Right ventricle myocardium inferior (tissue), 1 donor: Measurements from ENCODE around the gene ZNF451. TPM values are rescaled to one million over a fixed set of nuclear protein-coding genes. Genes with fewer than 3 reads are reported as not detected.
A peak's percentile ranks its signal among the peaks of the same experiment; 100 is the strongest.

Experiments used
- ATAC-seq: fragments of 200-7000 bp; cut with Tn5 transposase; one replicate; pipeline ENCODE4 v1.9.1; 2020; ENCODE audit warnings: mild to moderate bottlenecking, moderate library complexity
- DNase-seq: peaks from one replicate; pipeline ENCODE4 v3.0.0; 2021; ENCODE audit errors: missing footprints
- intact Hi-C: fragments of 100-400 bp; cut with DNase I; formaldehyde crosslinking; loops from one replicate; pipeline ENCODE4 v1.11.0; 2022
- total RNA-seq: library from RNA; stranded (reverse); fragmentation: NEBNext Ultra II Directional; extraction: Animal tissue kit (Norgen Biotek cat#: 25700); gene quantifications from one replicate; pipeline ENCODE4 v1.2.1, GENCODE V29; 2021
- donor health status: DM: no; HTN: yes; CAD: no; lungs with severe emphysema.

Gene ZNF451
- total RNA-seq, 1 donor from 2014 or later = 19.0 TPM

DNA sequence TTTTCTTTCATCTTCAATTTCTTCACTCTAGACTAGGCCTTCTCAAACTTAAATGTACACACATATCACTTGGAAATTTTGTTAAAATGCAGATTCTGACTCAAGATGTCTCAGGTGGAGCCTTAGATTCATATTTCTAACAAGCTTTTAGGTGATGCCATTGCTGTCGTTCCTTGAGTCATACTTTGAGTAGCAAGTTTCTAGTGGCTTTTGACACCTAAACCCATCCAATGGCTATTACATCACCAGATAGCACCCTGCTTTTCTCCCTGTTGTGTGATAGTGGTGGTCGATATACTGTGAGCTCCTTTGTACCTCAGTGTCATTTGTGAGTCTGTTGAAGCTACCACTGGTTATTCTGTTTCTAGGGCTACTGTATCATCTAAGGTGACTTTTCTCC, 47.4 kb downstream of the ZNF451 start:
- DNase-seq = no peak
- no peak for ATAC-seq
- intact Hi-C loops = no loop called here

- DNase-seq (no peak), ATAC-seq (no peak)
- intact Hi-C loops = no loop called here
Observed at GRCh38 chr6:57138026-57138425, 48.0 kb downstream of the ZNF451 start.

- ATAC-seq (no peak), DNase-seq (no peak)
- intact Hi-C loops = no loop called here
Observed at GRCh38 chr6:57141451-57142177, 51.6 kb downstream of the ZNF451 start.

DNA sequence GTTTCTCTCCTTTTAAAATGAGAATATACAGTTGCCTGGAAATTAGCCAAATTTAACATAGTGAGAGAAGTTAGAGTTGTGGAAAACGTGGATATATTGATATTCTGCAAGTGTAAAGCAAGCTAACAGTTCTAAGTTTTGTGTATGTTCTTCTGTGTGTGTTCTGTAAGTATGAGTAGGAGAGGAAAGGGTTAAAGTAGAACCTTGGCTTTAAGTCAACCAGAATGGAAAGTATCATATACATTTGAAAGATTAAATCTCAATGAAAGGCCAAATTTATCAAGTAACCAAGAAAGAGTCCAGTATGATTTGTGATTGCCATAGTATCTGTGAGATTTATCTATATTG, 52.2 kb downstream of the ZNF451 start:
- DNase-seq (no peak), ATAC-seq (no peak)
- intact Hi-C loops = no loop called here

- intact Hi-C loops = no loop called here
- ATAC-seq (no peak), DNase-seq (no peak)
Observed at GRCh38 chr6:57143690-57144089, 53.7 kb downstream of the ZNF451 start.

DNA sequence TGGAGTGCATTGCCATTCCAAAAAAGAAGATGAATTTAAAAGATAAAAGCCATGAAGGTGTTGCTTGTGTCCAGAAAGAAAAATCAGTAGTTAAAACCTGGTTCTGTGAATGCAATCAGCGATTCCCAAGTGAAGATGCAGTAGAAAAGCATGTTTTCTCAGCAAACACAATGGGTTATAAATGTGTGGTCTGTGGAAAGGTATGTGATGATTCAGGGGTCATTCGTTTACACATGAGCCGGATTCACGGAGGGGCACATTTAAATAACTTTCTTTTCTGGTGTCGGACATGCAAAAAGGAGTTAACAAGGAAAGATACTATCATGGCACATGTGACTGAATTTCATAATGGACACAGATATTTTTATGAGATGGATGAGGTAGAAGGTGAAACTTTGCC, 57.4 kb downstream of the ZNF451 start:
- DNase-seq (no peak), ATAC-seq (no peak)
- intact Hi-C loops = no loop called here

DNA sequence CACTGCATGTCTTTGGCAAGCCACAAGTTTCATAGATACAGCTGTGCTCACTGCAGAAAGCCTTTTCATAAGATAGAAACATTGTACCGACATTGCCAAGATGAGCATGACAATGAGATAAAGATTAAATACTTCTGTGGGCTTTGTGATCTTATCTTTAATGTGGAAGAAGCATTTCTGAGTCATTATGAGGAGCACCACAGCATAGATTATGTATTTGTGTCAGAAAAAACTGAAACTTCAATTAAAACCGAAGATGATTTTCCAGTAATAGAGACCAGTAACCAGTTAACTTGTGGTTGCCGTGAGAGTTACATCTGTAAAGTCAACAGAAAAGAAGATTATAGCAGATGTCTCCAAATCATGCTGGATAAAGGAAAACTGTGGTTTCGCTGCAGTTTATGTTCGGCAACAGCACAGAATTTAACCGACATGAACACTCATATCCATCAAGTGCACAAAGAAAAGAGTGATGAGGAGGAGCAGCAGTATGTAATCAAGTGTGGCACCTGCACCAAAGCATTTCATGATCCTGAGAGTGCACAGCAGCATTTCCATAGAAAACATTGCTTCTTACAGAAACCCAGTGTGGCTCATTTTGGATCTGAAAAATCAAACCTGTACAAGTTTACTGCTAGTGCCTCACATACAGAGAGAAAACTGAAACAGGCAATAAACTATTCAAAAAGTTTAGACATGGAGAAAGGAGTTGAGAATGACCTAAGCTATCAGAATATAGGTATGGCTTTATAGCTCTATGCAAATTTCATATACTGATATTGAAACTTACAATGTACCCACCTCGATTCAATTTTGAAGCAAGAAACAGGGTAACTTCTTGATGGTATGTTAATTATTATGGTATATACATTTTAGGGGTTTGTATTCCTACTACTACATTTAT, 58.2 kb downstream of the ZNF451 start:
- ATAC-seq = no peak
- intact Hi-C loops = no loop called here
- no peak for DNase-seq

DNA sequence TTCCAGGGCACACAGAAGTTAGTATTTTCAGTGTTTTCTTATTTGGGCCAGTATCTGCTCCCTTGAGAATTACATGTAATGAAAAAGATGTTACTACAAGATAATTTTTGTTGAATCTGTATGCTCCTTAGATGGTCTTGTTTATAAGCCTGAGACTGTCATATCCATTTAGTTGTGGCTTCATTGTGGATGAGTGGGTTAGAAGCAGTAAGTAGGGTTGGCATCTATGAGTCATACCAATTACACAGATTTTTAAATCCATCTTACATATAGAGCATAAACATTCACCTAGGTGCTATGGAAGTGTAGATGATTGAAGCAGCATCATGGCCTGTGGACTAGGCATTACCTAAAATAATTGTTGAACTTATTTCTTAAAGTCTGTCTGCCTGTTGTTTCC, 68.7 kb downstream of the ZNF451 start:
- no peak for ATAC-seq
- intact Hi-C loops = no loop called here
- no peak for DNase-seq

- no peak for DNase-seq
- intact Hi-C loops = no loop called here
- ATAC-seq = no peak
Observed at GRCh38 chr6:57159127-57159526, 69.1 kb downstream of the ZNF451 start.

GRCh38 chr6:57162028-57162427, 72.0 kb downstream of the ZNF451 start:
- intact Hi-C loops = no loop called here
- no peak for DNase-seq
- ATAC-seq = no peak

DNA sequence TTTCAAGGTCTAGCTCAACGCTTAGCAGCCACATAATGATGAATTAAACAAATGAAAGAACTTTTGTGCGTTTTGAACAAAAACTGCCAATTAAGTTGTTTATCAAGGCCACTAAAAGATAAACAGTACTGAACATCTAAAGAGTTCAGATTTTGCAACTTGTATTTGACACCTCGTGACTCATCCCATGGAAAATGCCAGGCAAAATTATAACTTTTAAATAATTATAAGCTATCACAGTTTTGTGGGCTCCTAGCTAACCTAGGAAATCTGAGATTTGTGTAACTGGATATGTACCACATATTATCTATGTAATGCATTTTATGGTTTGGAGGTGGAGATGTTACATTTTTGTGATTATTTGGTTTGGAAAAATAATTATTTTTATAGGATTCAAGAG, 72.5 kb downstream of the ZNF451 start:
- ATAC-seq = no peak
- intact Hi-C loops = no loop called here
- no peak for DNase-seq

GRCh38 chr6:57163956-57164355, 74.0 kb downstream of the ZNF451 start:
- ATAC-seq (no peak), DNase-seq (no peak)
- intact Hi-C loops = no loop called here

DNA sequence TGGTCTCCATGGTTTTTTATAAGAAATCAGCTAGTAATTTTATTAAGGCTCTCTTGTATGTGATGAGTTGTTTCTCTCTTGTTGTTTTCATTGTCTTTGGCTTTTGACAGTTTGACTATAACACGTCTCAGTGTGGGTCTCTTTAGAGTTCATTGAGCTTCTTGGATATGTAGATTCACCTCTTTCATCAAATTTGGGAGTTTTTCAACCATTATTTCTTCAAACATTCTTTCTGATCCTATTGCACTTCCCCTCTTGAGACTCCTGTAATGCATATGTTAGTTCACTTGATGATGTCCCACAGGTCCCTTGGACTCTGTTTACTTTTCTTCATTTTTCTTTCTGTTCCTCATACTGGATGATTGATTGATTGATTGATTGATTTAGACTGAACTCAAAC, 75.1 kb downstream of the ZNF451 start:
- ATAC-seq (no peak), DNase-seq (no peak)
- intact Hi-C loops = no loop called here

- DNase-seq = peak; percentile 95
- intact Hi-C loops = loop anchor here (2.0 to 5.0 kb wide), 3 partner anchors 50 to 145 kb away; partner anchors contain the start of genes PRIM2 and RAB23
- ATAC-seq = peak; percentile 97
Observed at GRCh38 chr6:57172136-57173055, 82.4 kb downstream of the ZNF451 start, which contains the start of gene BAG2. TSS of gene BAG2 (plus strand) at chr6:57172326. CDS start at chr6:57172698, 372 bp downstream.

- DNase-seq (no peak), ATAC-seq (no peak)
- intact Hi-C loops = loop anchor here (2.0 to 5.0 kb wide), 3 partner anchors 50 to 144 kb away; partner anchors contain the start of genes PRIM2 and RAB23
Observed at GRCh38 chr6:57173056-57173885, 83.3 kb downstream of the ZNF451 start.

DNA sequence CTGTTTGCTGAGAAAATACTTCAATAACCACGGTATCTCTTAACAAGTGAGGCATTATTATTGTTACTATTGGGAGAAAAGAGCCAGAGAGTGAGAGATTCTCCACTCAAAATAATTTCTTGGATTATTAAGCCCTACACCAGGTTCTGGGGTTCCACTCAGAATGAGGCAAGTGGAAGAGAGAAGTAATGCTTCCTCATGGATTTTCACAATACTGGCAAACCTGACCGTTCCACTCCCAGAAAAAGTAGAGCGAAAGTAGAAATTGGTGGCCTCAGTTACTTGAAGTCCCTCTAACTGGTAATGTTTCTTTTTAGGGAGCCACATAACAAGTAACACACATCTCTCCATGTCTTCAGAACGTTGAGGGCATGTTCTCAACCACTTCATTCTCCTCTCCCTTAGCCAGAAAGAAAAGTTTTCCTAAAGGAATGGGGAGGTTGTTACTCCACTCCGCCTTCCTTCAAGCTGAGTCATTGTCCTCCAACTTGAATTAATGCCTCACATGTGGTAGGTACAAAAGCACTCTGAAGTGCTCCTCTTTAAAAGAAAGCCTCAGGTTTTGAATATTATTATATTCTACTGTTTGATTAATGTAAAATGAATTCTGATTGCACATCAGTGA, 84.0 kb downstream of the ZNF451 start:
- DNase-seq = no peak
- intact Hi-C loops = loop anchor here (2.0 to 5.0 kb wide), 3 partner anchors 49 to 143 kb away; partner anchors contain the start of genes PRIM2 and RAB23
- ATAC-seq = no peak

DNA sequence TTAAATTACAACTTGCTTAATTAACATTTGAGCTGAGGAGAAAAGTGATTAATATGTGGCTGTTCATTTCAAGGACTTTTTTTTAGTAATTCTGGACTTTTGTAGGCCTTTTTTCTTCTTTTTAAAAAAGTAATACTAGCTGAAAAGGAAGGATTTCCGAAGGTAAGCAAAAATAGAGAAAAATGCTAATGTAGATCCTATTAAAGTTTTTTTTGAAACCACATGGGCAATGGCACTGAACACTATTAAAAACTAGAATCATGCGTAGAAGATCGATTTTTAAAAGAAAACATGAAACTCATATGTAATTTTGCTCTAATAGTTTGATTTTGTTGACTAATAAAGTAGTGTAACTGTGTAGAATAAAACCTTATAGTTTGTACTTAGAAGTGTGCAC, 84.5 kb downstream of the ZNF451 start:
- DNase-seq = no peak
- intact Hi-C loops = loop anchor here (5.0 kb wide), 2 partner anchors 77 to 143 kb away; partner anchors contain the start of gene PRIM2
- ATAC-seq = no peak
